ENCODE results near the gene GRIK3.

The GRIK3 gene

DNA sequence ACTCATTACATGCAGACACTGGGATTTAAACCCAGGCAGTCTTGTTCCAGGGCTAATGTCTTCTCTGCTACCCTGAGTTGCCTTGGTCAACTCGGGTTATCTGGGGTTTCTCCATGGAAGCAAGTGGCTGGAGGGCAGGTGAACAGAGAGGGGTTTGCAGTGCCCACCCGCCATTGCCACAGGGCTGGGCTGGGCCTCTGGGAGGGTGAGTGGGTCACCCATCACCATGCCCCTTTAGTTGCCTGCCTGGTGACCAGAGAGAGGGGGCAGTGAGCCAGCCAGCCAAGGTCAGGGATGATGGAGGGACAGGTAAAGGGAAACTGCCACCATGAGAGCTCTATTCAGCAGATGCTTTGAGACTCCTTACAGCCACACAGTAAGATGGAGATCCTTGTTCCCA is 53.2 kb downstream of the GRIK3 start:
- DNase-seq (ENCODE audit: low read depth, low spot score), result no peak

DNA sequence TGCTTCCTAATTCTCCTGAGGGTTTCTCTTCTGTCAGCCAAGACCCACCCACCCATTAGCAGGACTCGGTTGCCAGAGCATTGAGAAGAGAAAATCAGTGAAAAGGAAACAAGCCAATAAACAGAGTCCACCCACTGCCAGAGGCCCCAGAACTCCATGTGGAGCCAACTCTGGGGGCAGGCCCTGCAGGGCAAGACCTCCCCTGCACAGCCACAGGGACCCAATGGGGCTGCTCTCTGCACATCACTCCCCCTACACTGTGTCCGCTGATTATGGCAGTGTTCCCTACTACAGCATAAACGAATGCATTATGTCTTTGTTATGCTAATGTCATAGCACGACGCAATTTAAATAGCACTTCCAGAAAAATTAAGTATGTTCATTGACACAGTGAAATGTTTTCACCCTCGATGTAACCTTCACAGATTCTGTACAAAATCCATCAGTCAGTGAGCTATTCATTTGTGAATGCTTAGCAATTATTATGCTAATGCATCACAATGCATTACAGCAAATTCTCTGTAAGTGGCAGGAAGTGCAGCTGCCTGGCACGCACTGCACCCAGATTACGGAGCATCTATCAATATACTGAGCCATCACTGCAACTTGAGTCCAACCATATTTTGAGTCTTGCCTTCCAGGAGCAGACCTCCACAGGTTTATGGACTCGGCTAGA is 56.4 kb downstream of the GRIK3 start:
- no peak for DNase-seq (ENCODE audit: low read depth, low spot score)

DNA sequence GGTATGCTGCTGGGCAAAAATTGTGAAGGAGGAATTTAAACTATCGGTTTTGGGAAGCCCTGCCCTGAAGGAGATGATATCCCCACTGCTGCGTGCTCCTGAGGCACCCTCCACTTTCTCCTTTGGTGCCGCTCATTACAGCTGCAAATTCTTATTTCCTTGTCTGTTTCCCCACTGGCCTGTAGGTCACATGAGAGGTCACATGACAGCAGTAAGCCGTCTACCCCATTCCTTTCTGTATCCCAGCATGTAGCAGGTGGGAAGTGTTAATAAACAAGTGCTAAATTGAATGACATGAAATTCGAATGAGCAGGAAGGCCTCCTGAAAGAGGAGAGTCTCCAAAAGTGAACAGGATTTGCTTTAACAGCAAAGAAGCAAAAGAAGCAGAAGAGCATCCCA is 58.7 kb downstream of the GRIK3 start:
- DNase-seq (ENCODE audit: low read depth, low spot score), result no peak

DNA sequence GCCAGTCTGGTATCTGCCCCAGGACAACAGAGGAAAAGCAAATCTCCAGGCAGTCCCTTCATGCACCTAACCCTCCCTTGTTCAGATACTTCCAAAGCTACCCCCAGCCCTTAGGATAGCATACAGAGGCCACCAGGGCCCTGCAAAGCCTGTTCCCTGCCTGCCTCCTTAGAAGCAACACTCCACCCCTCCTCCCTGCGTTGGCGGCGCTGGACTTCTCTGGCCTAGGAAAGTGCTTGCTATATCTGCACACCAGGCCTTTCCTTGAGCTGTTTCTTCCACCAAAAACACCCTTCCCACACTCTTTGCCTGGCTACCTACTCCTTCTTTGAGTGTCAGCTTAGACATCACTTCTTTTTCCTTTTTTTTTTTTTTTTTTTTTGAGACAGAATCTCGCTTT is 61.3 kb downstream of the GRIK3 start:
- DNase-seq (ENCODE audit: low read depth, low spot score), result no peak

DNA sequence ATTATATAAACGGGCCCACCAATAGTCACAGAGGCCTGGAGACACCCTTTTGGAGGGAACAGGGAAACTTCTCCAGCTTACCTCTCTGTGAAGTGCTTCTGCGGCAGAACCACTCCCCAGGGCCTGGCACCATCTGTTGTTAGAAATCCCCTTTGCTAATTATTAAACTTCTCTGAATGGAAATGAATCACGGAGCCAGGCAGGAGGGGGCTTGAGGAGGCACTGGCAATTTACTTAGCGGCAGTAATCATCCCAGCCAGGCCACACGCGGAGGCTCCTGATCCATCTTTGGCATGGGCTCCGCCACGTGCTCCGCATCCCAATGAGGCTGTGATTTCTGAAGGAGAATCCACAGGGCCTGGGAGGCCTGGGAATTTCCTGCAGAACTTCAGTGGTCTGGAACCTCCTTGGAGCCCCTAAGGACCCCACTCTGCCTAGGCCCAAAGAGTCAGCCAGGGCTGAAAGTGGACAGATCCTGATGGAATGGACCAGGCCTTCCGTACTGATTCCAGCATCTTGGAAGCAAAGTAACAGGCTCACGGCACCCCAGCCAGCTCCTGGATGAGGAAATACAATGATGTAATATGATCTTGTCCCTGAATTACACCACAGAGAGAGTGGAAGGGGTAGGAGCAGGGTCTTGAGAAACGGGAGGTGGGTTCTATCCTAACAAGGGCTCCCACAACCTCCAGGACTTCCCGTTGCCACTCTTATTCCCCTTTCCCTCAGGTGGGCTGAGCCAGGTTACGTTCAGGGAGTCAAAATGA is 62.3 kb downstream of the GRIK3 start:
- no peak for DNase-seq (ENCODE audit: low read depth, low spot score)

DNA sequence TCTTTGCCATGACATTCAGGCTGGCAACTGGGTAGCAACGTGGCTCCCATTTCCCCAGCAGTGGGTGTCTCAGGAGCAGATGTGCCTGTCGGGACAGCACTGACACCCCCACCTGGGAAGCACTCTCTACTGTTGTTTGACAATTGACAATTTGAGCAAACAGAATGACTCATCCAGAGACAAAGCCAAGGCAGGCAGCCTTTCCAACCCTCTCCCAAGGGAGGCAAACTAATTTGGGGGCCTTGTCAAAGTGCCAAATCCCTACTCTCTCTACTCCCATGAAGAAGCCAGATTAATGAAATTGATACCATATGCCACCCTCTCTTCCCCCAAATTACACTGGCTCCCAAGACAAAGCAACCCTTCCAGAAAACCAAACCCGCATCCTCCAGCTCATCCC is 65.6 kb downstream of the GRIK3 start:
- no peak for DNase-seq (ENCODE audit: low read depth, low spot score)

DNA sequence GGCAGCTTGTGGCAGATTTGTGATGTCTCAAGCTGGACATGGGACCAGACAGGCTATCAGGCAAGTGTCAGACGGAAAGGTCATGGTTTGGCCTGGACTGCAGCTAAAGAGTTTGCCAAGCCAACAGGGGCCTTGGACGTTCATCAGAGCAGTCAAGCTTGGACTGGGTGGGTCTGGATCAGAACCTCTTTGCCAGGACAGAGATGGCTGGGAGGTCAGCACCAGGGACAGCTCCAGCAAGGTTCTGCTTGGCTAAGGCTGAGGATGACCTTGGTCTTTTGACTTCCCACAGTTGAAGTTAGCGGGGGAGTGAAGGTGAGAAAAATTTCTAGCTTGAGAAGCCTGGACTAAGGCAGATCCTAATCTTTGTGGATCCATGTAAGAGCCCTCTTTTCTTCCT is 68.1 kb downstream of the GRIK3 start:
- DNase-seq (ENCODE audit: low read depth, low spot score), result no peak

DNA sequence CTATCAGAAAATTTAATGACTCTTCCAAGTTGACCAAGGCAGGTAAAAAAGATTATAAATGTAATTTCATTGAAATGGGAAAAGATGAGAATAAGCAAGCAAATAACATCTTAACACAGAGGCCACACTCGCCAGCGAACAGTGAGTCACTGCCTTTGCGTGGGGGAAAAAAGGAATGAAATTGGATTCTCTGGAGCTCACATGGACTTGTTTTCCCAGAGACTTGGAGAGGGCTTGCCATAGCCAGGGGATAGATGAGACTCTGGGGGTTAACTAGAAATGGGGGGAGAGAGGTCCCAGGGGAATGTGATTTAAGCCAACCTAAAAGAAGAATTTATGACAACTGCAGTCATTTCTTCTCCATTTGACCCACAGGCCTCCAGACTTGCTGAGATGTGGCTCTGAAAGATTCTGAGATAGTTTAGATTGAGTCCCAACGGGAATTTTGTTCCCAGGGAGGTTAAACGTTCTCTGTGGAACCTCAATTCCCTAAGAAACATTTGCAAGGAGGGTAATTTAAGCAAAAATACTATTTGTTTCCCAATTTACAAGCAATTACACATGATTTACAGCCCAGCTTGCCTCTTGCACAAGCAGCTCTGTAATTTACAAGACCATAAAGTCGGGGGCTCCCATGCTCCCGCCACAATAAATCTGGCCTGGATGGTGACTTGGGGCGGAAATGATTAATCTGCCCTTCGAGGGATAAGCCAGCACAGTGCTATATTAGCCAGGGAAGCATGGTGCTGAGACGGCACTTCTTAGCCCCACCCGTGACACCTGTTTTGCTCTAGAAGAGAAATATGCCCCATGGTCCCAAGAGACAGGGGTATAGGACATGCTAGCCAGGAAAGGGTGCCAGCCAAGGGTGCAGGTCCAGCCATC is 68.8 kb downstream of the GRIK3 start:
- no peak for DNase-seq (ENCODE audit: low read depth, low spot score)

DNA sequence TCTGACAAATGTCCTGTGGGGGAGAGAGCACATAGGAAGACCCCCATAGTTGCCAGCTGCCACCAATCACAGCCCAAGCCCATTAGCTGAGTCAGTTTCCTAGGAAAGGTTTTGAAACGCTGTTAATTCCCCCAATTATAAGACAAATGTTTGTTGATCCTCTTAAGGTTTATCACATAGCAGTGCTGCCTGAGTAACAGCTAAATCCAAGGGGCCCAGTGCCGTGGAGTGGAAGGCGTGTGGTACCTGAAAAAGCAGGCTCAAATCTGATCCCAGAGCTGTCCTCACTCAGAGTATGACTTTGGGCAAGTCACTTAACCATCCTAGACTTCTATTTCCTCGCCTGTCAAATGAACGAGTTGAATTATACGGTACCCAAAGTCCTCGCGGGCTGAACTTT is 69.5 kb downstream of the GRIK3 start:
- DNase-seq (ENCODE audit: low read depth, low spot score), result no peak

DNA sequence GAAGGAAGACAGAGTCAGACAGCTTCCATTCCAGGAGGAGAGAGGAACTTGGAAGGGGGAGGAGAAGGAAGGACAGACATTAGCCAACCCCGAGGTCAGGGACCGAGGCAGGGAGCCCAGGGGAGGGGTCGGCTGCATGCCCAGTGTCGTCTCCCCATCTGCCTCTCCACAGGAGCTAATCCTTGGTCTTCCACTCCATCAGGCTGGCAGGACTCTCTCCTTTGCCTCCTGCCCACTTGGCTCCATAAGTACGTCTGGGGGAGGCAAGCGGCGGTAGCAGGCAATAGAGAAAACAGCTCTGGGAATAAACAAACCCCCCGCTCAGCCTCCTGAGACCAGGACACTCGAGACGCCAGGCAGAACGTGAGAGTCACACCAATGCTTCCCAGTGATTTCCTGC is 71.3 kb downstream of the GRIK3 start:
- DNase-seq (ENCODE audit: low read depth, low spot score), result no peak

DNA sequence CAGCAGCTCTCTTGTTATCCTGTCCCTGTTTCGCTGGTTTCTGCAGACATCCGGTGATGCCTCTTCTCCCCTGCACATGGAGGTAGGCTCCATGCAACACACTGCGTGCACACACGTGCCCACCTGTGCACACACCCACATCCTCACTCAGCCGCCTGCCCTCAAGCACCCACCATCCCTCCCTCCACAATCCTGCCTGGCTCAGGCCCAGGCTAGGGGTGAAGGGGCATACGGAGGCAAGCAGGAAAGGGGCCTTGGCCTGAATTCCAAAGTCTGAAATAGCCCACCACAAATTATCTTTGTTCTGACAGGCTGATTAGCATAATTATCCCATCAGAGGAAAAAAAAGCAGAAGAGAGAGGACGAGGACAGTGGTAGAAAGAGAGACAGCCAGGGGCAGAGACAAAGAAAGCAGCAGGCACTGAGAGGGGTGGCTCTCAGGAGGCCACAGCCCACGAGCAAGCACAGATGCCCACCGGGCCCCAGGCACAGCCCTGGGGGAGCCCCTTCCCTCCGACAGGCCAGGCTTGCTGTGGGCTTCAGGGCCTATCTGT is 73.2 kb downstream of the GRIK3 start:
- no peak for DNase-seq (ENCODE audit: low read depth, low spot score)

DNA sequence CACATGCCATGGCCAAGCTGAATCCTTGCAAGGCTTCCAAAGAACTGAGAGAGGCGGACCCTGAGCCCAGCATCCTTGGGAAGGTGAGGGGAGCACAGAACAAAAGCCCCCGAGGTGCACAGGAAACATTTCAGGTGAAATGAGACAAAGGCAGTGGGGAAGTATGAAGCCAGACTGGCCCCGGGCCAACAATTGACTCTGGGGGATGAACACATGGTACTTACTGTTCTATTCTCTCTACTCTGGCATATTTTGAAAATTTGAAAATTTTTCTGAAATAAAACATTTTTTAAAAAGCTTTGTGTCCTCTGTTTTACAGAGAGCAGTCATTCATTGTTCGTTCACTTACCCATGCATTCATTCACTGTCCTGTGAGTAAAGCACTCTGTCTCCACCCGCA is 77.7 kb downstream of the GRIK3 start:
- no peak for DNase-seq (ENCODE audit: low read depth, low spot score)

DNA sequence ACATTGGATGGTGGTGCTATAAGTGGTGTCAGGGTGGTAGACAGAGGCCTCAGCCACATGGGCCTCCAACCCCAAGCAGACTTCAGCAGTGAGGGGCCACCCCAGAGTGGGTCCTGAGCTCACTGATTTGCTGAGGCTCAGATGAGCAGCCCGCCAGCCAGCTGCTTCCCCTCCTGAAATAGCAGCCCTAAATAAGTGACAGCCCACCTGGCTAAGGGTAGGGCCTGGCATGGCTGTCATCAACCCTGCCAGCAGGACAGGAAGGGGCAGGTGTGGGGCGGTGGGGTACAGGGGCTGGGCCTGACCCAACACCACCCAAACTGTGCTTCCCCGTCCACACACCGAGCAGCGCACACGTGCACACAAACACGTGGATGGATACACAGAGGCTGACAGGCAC is 79.3 kb downstream of the GRIK3 start:
- DNase-seq (ENCODE audit: low read depth, low spot score), result no peak

DNA sequence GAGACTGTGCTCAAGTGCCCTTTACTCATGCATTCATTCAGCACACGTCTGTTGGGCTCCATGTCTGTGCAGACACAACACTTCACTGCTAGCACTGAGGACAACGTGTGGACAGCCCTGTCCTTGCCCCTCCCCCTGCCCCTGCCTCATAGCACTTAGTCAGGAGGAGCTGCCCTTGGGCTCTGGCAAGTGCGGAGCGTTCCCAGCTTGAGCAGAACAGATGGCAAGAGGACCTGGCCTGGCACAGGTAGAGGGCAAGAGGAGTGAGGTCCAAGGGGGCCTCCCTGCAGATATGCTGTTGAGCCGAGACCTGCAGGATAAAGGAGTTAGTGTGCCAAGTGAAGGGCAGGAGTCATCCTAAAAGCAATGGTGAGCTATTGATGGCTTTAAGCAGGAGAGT is 81.3 kb downstream of the GRIK3 start:
- DNase-seq (ENCODE audit: low read depth, low spot score), result no peak

DNA sequence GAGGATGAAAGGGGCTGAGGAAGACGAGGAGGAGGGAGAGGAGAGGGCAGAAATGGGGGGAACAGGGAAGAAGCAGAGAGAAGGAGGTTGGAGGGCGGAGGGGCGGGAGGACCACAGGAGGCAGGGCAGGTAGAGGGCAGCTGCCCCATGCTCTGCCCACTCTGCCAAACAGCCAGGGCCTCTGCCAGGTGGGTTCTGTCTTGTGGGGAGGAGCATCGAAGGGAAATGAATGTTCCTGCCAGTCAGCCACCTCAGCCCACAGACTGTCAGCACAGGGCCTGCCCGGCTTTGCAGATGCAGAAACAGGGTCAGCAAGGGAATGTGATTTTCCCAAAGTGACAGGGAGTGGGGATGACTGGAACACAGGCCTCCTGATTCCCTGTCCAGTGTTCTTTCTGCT is 82.6 kb downstream of the GRIK3 start:
- DNase-seq (ENCODE audit: low read depth, low spot score), result no peak

DNA sequence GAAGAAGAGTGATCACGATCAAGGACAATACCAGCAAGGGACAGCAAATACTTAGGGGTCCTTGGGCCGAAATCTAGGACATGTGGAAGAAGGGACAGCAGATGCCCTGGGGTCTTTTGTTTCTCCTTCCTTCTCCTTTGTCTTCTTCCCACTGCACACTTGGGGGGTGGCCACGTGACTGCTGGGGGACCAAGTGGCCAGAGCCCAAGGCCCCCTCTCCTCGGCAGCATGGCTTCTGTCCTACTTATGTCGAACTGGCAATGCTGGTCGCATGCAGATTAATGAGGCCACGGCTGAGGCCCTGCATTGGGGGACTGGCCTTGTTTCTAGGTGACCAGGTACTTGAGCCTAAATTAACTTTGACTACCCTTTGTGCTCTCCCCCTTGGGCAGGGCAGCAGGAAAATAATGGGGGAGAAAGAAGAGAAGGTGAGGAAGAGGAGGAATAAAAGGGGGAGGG is 83.0 kb downstream of the GRIK3 start:
- DNase-seq (ENCODE audit: low read depth, low spot score), result no peak

DNA sequence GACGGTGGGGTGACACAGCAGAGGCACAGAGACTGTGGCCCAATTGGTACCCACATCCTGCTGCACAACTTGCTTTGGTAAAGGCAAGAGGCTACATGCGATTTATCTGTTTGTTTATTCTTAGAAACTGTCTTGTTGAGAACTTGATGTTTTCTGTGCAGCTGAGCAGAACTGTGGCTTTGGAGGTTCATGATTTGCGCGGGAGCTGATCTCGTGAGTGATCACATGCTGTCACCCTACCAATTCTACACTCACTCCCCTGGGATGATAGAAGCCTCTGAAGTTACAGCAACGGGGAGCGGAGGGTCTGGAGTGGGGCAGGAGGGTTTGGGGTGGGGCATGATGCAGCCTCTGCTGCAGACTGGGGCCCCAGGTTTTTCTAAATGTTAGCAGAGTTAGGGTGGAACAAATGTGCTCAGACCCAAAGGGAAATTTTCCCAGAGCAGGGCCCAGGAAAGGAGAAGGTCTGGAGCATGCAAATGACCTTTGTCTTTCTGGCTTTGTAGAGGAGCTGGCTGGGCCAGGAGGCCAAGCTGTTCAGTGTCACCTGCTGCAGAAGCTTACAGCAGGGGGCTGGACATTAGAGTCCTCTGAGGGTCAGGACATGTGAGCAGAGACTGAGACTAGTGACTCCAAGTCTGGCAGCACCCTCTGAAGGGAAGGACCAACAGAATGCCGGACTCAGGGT is 83.6 kb downstream of the GRIK3 start:
- no peak for DNase-seq (ENCODE audit: low read depth, low spot score)

DNA sequence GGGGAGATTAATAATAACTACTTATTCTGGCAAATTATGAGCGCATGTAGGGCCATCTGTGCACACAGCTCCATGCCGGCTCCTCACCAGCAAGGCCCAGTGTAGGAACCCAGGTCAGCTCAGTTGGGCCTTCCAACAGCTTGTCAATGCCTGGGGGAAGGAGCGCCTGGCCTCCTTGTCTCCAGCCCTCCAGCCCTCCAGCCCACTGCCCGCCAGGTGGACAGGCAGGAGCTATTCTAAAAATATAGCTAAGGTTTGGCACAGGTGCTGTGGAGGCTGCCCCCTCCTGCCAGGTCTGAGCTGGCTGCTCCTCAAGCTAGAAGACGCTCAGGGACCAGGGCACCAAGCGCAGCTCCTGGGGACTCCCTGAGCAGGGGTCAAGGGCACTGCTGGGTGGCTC is 85.7 kb downstream of the GRIK3 start:
- no peak for DNase-seq (ENCODE audit: low read depth, low spot score)

DNA sequence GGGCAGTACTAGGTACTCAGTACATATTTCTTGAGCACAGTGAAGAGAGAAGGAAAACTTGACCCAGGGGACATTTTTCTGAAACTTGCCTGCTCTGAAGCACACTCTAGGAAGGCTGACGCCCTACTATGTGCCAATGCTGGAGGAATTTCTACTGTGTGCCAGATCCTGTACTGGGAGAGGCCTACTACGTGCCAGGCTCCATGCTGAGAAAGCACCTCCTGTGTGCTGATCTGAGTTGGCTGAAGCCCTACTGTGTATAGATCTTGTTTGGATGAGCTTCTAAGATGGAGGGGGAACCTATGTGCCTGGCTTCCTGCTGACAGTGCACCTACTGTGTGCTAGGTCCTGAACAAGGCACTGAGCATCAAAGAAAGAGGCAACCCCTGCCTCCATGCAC is 86.2 kb downstream of the GRIK3 start:
- no peak for DNase-seq (ENCODE audit: low read depth, low spot score)

DNA sequence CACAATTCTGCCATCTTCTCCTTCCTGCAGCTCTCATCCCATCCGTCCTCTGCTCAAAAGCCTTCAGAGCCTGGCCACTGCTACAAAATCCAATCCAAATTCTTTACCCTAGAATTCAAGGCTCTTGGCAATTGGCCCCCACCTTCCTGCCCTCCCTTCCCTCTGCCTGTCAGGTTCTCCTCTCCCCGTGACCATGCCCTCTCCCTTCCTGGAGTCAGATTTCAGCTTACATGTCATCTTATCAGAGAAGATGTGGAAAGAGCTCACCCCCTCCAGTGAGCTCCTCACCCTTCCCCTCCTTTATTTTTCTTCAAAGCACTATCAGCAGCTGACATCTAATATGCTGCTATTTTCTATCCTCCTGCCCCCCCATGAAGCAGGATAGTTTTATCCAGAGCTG is 86.9 kb downstream of the GRIK3 start:
- no peak for DNase-seq (ENCODE audit: low read depth, low spot score)

DNA sequence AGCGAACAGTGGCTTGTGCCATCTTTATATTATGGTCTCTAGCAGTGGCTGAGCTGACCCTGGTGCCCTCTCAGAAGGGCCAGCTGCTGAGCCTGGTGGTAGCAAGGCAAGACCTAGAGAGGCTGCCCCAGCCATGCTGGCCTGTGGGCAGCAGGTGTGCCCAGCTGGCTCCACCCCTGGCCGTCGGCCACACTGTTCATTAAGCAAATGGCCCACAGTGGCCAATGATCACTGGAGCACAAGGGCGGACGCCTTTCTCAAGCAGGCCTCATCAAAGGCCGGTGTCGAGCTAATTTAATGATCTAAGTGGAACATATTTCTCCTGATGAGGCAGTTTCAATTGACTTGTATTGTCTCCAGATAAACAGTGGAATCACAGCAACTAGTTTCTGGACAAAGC is 89.4 kb downstream of the GRIK3 start:
- DNase-seq (ENCODE audit: low read depth, low spot score), result no peak

DNA sequence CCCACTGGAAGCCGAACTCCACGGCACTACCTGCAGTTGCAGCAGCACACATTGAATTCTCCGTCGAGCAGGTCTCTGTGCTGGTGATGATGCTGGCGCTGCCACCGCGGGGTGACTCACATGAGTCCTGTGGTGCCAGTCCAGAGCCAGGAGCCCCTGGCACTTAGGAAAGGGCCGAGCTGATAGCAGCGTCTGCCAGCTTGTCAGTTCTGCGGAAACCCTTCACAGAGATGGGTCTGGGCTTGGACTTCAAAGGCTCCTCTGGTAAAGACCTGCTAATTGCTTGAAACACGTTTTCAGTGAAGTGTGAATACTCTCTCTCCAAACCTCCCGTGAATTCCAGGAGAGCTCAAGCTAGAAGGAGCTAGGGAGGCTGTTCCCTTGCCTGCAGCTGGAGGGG is 92.2 kb downstream of the GRIK3 start:
- no peak for DNase-seq (ENCODE audit: low read depth, low spot score)

All from iPS DF 19.7 (cell line).